DMS53 treated with DMSO at 0.1 percent for 48 hours (cell line): ENCODE data around the gene HEPH.
"Not testable (repeated sequence)": the region's sequence is repeated elsewhere in the genome, so short reads cannot be mapped to it uniquely, and the experiment has no call there.

Source experiments
- DNase-seq: peaks from one replicate; lab custom pipeline; 2025; ENCODE audit not compliant: unreplicated experiment; lab: John Stamatoyannopoulos, UW

The HEPH gene

GRCh38 chrX:66221856-66222255, 57.8 kb downstream of the HEPH start:
- DNase-seq = no peak

DNA sequence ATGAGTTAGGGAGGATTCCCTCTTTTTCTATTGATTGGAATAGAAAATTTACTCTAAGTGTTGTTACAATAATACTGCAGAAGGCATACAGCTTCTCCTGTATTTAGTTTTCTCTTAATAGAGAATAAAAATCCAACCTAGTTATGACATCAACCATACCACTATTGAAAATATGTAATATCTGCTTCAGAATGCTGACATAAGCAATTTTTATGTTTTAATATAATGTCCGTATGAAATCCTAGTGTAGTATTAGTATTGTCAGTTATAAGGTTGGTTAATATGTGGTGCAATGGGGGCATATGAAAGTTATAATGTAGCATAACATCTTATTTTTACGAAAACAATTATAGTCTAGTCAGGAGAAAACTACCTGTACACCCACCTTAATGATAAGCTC, 68.2 kb downstream of the HEPH start:
- no peak for DNase-seq

DNA sequence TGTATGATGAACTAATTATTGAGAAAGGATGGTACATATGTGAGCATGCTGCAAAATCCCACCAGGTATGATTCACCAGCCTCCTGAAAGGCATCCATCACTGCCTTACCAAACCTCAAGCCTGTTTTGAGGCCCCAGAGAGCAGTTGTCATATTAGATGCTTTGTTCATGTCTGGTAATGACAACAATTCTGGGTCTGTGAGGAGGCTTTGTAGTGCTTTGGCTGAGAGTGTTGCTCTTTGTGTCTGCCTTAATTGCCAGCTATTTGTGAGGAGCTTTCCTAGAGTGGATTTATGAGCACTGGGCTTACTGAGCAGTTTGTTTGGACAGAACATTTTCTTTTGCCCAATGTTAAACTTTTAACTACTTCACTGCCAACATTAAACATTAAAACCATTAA, 69.2 kb downstream of the HEPH start:
- DNase-seq = no peak

- not testable (repeated sequence) for DNase-seq
These were observed 69.9 kb downstream of the HEPH start for GRCh38 chrX:66233904-66234303.

DNA sequence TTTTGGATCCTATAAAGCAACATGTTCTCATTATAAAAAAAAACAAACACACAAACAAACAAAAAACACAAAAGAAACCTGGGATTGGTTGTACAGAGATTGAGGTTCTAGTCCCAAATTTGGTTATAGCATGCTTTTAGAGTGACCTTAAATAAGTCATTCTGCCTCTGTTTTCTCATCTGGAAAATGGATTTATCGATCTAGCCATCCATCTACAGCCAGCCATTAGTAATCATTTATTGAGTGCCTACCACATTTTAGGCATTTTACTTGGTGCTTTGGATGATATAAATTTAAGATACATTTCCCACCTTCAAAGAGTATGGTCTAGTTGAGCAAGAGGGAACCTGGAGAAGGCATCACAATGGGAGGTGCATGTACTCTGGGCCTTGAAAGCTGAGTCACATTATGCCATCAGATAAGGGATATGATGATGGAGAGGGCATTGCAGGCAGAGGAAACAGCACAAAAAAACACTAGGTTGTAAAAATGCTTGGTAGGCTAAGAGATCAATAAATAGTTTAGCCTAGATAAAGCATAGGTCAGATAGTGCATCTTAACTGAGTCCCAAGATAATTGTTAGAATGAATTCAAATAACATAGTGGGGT, 91.4 kb downstream of the HEPH start:
- no peak for DNase-seq

GRCh38 chrX:66262807-66263206, 98.8 kb downstream of the HEPH start:
- DNase-seq = no peak
